Astrocyte of the cerebellum (primary cell): Measurements from ENCODE around the gene PJA1.

Experiments
- DNase-seq: peaks from one replicate; pipeline ENCODE4 v3.0.0-alpha.2; 2011; ENCODE audit warnings: low read depth
- H3K4me3 ChIP-seq: 2 replicates; pipeline ENCODE4 v1.5.1; 2011; ENCODE audit warnings: mild to moderate bottlenecking, low read depth, low read length, moderate library complexity
- in situ Hi-C: cut with HindIII; loops from 2 replicates; pipeline ENCODE4 v1.10.0; 2017; ENCODE audit warnings: low sequenced_read_pairs
- TF ChIP-seq, protein P1 (sequence below): IDR thresholded peaks from 2 replicates; pipeline ENCODE4 v1.5.1; 2012; ENCODE audit warnings: low read length, low read depth, moderate library complexity, mild to moderate bottlenecking; ENCODE audit errors: missing control alignments

The PJA1 gene

DNA sequence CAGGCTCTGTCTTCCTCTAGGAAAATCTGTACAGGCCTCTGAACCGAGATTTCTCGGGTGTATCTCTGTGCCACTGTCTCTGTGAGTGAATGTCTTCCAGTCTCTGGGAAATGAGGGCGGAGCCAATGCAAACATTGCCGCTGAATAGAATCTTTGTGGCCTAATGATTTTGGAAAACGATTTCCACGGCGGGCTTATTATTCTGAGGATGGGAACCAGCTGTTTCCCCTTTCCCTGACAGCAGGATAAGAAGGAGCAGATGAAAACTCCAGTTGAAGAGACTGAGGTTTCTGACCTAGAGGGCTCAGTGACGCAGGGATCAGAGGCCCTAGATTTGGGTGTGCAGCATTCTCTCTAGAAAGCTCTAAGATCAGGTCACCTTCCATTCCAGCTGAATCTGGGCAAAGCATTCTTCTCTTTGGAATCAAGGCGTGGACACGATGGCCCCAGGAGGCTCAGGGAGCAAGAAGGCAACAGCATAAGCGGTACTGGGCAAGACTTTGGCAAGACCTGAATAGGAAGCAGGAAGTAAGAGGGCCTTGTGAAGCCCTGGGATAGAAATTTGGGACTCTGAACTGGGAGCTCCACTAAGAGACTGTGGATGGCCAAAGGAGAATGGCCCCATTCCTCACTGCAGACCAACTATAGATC is 47.3 kb downstream of the PJA1 start:
- H3K4me3 ChIP-seq = no peak overlapping the region
- TF ChIP-seq, protein P1, sequence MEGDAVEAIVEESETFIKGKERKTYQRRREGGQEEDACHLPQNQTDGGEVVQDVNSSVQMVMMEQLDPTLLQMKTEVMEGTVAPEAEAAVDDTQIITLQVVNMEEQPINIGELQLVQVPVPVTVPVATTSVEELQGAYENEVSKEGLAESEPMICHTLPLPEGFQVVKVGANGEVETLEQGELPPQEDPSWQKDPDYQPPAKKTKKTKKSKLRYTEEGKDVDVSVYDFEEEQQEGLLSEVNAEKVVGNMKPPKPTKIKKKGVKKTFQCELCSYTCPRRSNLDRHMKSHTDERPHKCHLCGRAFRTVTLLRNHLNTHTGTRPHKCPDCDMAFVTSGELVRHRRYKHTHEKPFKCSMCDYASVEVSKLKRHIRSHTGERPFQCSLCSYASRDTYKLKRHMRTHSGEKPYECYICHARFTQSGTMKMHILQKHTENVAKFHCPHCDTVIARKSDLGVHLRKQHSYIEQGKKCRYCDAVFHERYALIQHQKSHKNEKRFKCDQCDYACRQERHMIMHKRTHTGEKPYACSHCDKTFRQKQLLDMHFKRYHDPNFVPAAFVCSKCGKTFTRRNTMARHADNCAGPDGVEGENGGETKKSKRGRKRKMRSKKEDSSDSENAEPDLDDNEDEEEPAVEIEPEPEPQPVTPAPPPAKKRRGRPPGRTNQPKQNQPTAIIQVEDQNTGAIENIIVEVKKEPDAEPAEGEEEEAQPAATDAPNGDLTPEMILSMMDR = no peak
- in situ Hi-C loops = no loop called here
- no peak for DNase-seq

DNA sequence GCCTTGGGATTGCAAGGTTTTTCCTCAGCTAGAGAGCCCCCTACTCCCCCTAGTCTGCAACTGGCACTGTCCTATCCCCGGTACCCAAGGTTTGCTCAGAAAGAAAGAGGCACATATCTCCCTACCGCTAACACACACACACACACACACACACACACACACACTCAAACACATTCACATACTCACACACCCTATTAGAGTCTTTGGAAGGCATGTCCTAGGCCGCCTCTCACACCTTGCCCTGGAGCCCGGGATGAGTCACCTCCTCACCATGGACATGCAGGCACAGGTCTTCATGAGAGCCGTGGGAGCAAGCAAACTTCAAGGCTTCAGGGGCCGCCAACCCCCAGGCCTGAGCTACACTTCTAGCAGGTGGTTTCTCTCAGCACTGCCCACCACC is 49.2 kb downstream of the PJA1 start:
- TF ChIP-seq, protein P1 = no peak
- DNase-seq = no peak
- no peak overlapping the region for H3K4me3 ChIP-seq
- in situ Hi-C loops = no loop called here

DNA sequence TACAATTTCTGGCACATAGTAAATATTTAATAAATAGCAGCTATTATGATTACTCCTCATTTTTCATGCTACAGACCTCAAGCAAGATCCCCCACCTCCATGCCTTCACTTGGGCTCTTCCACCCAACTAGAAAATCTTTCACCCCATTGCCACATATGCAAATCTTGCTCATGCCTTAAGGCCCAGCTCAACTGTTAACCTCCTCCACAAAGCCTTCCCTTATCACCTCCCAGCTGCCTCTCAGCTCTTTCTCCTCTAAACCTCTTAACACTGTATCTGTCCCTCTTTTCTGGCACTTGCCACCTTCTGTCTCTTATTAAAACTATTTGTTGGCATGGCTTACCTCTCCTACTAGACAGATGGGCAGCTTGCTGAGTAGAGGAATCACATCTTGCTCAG is 51.5 kb downstream of the PJA1 start:
- TF ChIP-seq, protein P1 = no peak
- no peak for DNase-seq
- no peak overlapping the region for H3K4me3 ChIP-seq
- in situ Hi-C loops = no loop called here
